Suprapubic skin (tissue), 4 donors: ENCODE results near the gene SGPL1. TPM values are rescaled to one million over a fixed set of nuclear protein-coding genes. Genes with fewer than 3 reads are reported as not detected.

ENCODE experiments used
- DNase-seq, 2 donors: peaks; one replicate each; pipeline ENCODE4 v3.0.0-alpha.2; 2019; ENCODE audit warnings: low spot score in 2 of 2
- H3K27ac ChIP-seq: fragments of 200-600 bp; sonication (generic); one replicate; pipeline ENCODE4 v1.5.1; 2019
- H3K27me3 ChIP-seq: fragments of 200-600 bp; sonication (generic); one replicate; pipeline ENCODE4 v1.5.1; 2019
- H3K36me3 ChIP-seq: fragments of 200-600 bp; sonication (generic); one replicate; pipeline ENCODE4 v1.5.1; 2019
- H3K4me1 ChIP-seq: fragments of 200-600 bp; sonication (generic); one replicate; pipeline ENCODE4 v1.5.1; 2019
- H3K4me3 ChIP-seq: fragments of 200-600 bp; sonication (generic); one replicate; pipeline ENCODE4 v1.5.1; 2019; ENCODE audit warnings: mild to moderate bottlenecking
- H3K9me3 ChIP-seq: fragments of 200-600 bp; sonication (generic); one replicate; pipeline ENCODE4 v1.5.1; 2019
- CTCF ChIP-seq, 2 donors: fragments of 200-600 bp in 1 of 2; fragments of 450-650 bp in 1 of 2; sonication (generic) in 1 of 2; IDR thresholded peaks; one replicate each; pipeline ENCODE4 v1.5.1; 2016 to 2019; ENCODE audit warnings: antibody characterized with exemption in 2 of 2, mild to moderate bottlenecking in 1 of 2, moderate library complexity in 1 of 2
- EP300 ChIP-seq: sonication (generic); formaldehyde crosslinking; IDR thresholded peaks from one replicate; pipeline ENCODE4 v1.6.1; 2017; ENCODE audit warnings: antibody characterized with exemption
- POLR2A ChIP-seq, 2 donors: fragments of 450-650 bp; IDR thresholded peaks; one replicate each; pipeline ENCODE4 v1.6.1; 2017; ENCODE audit warnings: antibody characterized with exemption in 2 of 2, mild to moderate bottlenecking in 2 of 2, moderate library complexity in 2 of 2
- POLR2AphosphoS5 ChIP-seq, 3 donors: sonication (generic); formaldehyde crosslinking; IDR thresholded peaks; one replicate each; pipeline ENCODE4 v1.6.1; 2017; ENCODE audit warnings: antibody characterized with exemption in 3 of 3
- WGBS: methylation state at CpG from one replicate; pipeline ENCODE4 v1.1.5; 2018; 5-methylcytosine and 5-hydroxymethylcytosine counted together
- total RNA-seq, 4 donors: library from RNA; depleted of rRNA; stranded (reverse); fragments of >200 nt; gene quantifications; one replicate each; pipeline ENCODE4 v1.1.0, GENCODE V29; 2016

SGPL1 gene
- total RNA-seq, 4 donors from 2014 or later, result 54.4 to 80.1 (median 59.6) TPM

- no peak overlapping the region for H3K4me3 ChIP-seq
- no peaks in the 10 kb centered on the region for H3K4me1 ChIP-seq
- DNase-seq, result no peak
- no peak overlapping the region for H3K27ac ChIP-seq
- H3K27me3 ChIP-seq, result peaks cover 6% of the 10 kb centered on the region
- WGBS, result 59% methylated on average over 15 of the region's 18 CpGs
- TF ChIP-seq POLR2AphosphoS5 (IDR thresholded peaks at IDR 0.05) (no peak), EP300 (no peak)
- no peaks in the 10 kb centered on the region for H3K36me3 ChIP-seq
- H3K9me3 ChIP-seq, result no peaks in the 10 kb centered on the region
Measured at GRCh38 chr10:70926226-70927000, 110.7 kb downstream of the SGPL1 start.

GRCh38 chr10:70927189-70927943 lies 111.6 kb downstream of the SGPL1 start:
- no peaks in the 10 kb centered on the region for H3K36me3 ChIP-seq
- H3K27ac ChIP-seq, result no peak overlapping the region
- TF ChIP-seq EP300 (no peak), POLR2A (IDR thresholded peaks at IDR 0.05) (no peak)
- DNase-seq, result no peak
- no peaks in the 10 kb centered on the region for H3K4me1 ChIP-seq
- H3K4me3 ChIP-seq, result no peak overlapping the region
- peaks cover 15% of the 10 kb centered on the region for H3K27me3 ChIP-seq
- H3K9me3 ChIP-seq, result no peaks in the 10 kb centered on the region
- 76% methylated on average over 13 of the region's 13 CpGs for WGBS

GRCh38 chr10:70928140-70928539 lies 112.4 kb downstream of the SGPL1 start:
- DNase-seq, result no peak
- H3K4me1 ChIP-seq, result no peaks in the 10 kb centered on the region
- TF ChIP-seq CTCF (IDR thresholded peaks at IDR 0.05) (no peak), POLR2A (IDR thresholded peaks at IDR 0.05) (no peak), POLR2AphosphoS5 (IDR thresholded peaks at IDR 0.05) (no peak), EP300 (no peak)
- no peaks in the 10 kb centered on the region for H3K36me3 ChIP-seq
- WGBS, result 86% methylated on average over 6 of the region's 8 CpGs
- H3K27me3 ChIP-seq, result peaks cover 23% of the 10 kb centered on the region
- H3K27ac ChIP-seq, result no peak overlapping the region
- no peak overlapping the region for H3K4me3 ChIP-seq
- H3K9me3 ChIP-seq, result no peaks in the 10 kb centered on the region

- no peak for TF ChIP-seq POLR2A (IDR thresholded peaks at IDR 0.05)
- no peak for TF ChIP-seq CTCF (IDR thresholded peaks at IDR 0.05)
- TF ChIP-seq EP300, result no peak
- TF ChIP-seq POLR2AphosphoS5 (IDR thresholded peaks at IDR 0.05), result no peak
- no peak overlapping the region for H3K27ac ChIP-seq
Measured at GRCh38 chr10:70930263-70931000, 114.7 kb downstream of the SGPL1 start.

More at GRCh38 chr10:70930263-70931000, 114.7 kb downstream of the SGPL1 start:
- Histone ChIP-seq H3K4me3 (no peak overlapping the region), H3K27me3 (peaks cover 28% of the 10 kb centered on the region), H3K36me3 (no peaks in the 10 kb centered on the region), H3K9me3 (no peaks in the 10 kb centered on the region), H3K4me1 (no peaks in the 10 kb centered on the region)
- DNase-seq, result no peak
- WGBS, result 75% methylated on average over 17 of the region's 17 CpGs

Other genes with a start within 250 kb of the SGPL1 start
- 1 to 10 TPM in 1 of 4 donors, under 1 TPM in 2, not detected in 1; 0.34 to 2.5 (median 0.70) TPM for gene PRF1, start 213.2 kb upstream of the SGPL1 start, total RNA-seq
- gene ADAMTS14, start 143.4 kb upstream of the SGPL1 start, total RNA-seq, result under 1 TPM; 0.15 to 0.51 (median 0.40) TPM
- gene TBATA, start 30.6 kb upstream of the SGPL1 start, total RNA-seq, result under 1 TPM in 1 of 4 donors, not detected in 3; 0.68 TPM
- gene PCBD1, start 72.6 kb downstream of the SGPL1 start, total RNA-seq, result 10 to 100 TPM; 24.2 to 47.0 (median 35.2) TPM